NCI-H2029 treated with DMSO at 0.1 percent for 48 hours (cell line): Measurements from ENCODE around the gene TGFBR3.

Experiments used
- DNase-seq: peaks from one replicate; lab custom pipeline; 2025; lab: John Stamatoyannopoulos, UW

TGFBR3 gene

DNA sequence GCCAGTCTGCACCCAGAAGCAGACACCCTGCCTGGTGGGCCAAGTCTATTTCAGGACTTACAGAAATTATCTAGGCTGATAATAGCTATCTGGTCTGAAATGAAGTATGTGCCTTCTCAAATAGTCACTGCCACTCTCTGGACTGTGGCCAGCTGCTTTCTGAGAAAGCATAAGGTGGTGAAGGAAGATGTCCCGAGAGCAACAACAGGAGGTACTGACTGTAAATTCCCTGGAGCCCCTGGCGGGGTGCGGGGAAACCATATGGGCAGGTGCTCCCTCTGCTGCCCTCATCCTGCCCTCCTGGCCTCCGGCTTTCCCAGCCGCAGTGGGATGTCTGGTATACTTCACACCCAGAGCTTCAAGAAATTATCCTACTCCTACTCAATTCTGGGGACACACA, 86.8 kb downstream of the TGFBR3 start:
- no peak for DNase-seq

- DNase-seq = no peak
Observed at GRCh38 chr1:91798740-91799139, 87.2 kb downstream of the TGFBR3 start.

DNA sequence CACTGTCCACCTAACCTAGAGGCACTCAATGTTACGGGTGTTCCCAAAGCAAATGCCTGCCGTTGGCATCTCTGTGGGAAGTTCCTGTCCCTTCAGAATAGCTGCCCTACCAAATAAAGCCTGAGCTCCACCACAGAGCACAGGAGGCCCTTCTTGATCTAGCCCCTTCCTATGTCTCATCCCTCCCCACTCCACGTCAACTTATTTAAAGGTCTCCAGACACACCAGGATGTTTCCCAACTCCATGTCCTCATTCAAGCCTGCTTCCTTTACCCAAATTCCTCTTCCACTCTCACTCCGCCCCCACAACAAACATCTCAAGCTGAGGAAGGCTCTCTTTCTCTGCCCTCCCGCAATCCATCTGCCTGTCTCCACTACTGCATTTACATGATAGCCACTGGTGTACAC, 87.7 kb downstream of the TGFBR3 start:
- no peak for DNase-seq

DNA sequence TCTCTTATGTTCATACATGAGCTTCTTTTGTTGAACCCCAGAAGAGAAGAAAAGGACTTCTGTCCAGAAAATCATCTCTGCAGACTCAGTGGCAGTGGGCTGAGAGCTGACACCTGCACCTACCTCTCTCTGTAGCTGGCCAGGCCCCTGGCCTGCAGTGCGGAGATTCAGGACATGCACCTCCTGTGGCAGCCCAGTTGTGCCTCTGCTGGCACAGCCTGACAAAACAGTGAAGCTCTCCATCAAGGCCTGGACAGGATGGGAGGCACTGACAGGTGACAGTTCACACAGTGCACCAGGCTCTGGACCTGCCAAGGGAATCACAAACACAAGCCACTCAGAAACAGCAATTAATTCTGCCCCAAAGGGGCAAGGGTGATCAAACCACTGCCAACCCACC, 88.8 kb downstream of the TGFBR3 start:
- DNase-seq = no peak

DNA sequence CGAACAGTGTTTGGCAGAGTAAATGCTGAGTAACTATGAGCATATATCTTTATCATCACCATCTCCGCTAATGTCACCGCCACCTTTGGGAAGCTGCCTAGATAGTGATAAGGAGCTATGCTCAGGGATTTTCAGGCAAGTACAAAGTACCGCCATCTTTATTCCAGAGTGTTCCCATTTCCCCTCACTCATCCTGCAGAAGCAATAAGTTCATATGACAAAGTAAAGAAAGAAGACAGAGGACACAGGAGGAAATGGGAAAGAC, 89.6 kb downstream of the TGFBR3 start:
- DNase-seq = no peak

GRCh38 chr1:91795591-91796389, 90.2 kb downstream of the TGFBR3 start:
- DNase-seq = no peak

- no peak for DNase-seq
Observed at GRCh38 chr1:91793877-91794276, 92.1 kb downstream of the TGFBR3 start.

DNA sequence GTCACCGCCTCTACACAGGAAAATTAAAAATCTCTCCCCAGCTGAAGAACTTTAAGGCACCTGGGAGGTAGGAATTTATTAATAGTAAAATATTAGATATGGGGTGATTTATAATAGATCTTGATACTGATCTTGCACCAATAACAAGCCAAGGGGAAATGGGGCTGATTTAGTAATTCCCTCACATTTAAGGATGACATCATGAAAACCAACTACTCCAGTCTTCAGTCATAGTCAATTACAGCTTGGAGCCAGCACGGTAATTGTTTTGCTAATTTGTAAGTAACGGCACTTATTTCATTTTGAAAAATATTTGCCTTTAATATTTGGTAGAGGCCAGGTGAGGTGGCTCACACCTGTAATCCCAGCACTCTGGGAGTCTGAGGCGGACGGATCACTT, 92.8 kb downstream of the TGFBR3 start:
- no peak for DNase-seq

- no peak for DNase-seq
Observed at GRCh38 chr1:91792489-91793071, 93.4 kb downstream of the TGFBR3 start.

GRCh38 chr1:91791691-91792488, 94.1 kb downstream of the TGFBR3 start:
- DNase-seq = peak; percentile 78

DNA sequence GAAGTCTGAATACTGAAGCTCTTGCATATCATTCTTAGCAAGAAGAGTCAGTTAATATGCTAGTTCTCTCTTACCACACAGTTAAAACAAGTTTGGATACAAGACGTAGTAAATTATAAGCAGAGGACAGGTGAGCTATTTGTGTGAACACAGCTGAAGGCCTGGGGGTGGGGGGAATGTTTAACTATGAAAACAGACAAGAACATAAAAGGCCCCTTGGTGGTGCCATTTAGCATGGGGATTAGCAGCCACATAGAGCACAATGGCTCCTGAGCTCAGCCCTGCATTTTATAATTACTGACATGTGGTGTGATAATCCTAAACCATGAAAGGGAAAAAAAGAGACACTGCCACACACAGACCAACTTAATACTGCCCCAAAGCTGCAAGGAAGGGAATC, 94.8 kb downstream of the TGFBR3 start:
- DNase-seq = no peak

GRCh38 chr1:91790392-91790791, 95.6 kb downstream of the TGFBR3 start:
- peak; percentile 64 for DNase-seq

GRCh38 chr1:91789273-91789997, 96.5 kb downstream of the TGFBR3 start:
- DNase-seq = no peak

GRCh38 chr1:91787919-91788318, 98.0 kb downstream of the TGFBR3 start:
- no peak for DNase-seq

- DNase-seq = no peak
Observed at GRCh38 chr1:91784616-91785015, 101.3 kb downstream of the TGFBR3 start.

DNA sequence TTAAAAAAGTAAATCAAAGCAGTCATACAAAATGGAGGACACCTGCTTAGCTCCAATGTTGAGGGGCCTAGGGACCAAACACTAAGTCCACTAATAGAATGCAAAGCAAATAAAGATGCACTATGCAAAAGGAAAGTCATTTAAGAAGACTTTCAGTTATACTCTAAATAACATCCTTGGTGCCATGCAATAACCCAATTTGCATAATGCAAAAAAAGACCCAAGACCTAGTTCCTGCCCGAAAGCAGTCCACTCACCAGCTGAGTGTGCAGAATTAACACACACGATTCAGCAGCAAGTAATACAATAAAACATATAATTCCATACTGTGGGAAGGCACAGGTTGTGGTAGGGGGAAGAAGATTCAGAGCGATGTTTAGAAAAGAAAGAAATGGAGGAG, 101.8 kb downstream of the TGFBR3 start:
- no peak for DNase-seq

GRCh38 chr1:91783423-91784170, 102.4 kb downstream of the TGFBR3 start:
- DNase-seq = no peak

GRCh38 chr1:91781901-91782622, 103.9 kb downstream of the TGFBR3 start:
- no peak for DNase-seq

- DNase-seq = no peak
Observed at GRCh38 chr1:91781371-91781825, 104.6 kb downstream of the TGFBR3 start.

DNA sequence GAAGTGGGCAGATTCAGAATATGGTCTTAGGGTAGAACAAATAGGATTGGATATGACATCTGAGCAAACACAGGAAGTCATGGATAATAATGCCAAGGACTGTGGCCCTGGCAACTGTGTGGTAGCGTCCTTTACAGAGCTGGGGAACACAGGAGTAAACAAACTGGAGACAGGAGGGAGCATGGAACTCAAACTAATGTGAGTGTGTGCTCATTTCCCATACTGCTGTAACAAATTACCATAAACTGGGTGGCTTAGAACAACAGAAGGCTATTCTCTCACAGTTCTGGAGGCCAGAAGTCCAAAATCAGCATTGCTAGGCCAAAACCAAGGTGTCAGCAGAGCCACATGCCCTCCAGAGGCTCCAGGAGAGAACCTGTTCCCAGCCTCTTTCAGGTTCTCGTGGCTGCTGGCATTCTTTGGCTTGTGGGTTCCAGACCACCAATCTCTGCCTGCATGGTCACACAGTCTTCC, 106.4 kb downstream of the TGFBR3 start:
- peak; percentile 79 for DNase-seq

- DNase-seq = no peak
Observed at GRCh38 chr1:91778964-91779363, 107.0 kb downstream of the TGFBR3 start.
